OCI-M2 (cell line): ENCODE results near the gene SLC23A3.
"Not testable (repeated sequence)": the region's sequence is repeated elsewhere in the genome, so short reads cannot be mapped to it uniquely, and the experiment has no call there.

Experiments used
- DNase-seq: peaks from one replicate; lab custom pipeline; 2025; ENCODE audit not compliant: unreplicated experiment; lab: John Stamatoyannopoulos, UW

The SLC23A3 gene

DNA sequence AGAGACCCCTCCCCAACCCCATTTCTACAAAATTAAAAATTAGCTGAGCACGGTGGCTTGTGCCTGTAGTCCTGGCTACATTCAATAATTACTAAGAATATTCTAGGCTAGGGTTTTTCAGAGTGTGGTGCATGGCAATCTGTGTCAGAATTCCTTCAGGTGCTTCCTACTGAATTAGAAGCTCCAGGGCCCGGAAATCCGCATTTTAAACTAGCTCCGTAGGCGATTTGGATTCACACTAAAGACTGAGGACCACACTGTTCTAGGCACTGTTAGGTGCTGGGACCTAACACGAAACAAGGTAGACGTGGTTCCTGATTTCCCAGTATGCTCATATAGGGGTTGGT, 36.1 kb upstream of the SLC23A3 start:
- DNase-seq, result no peak

GRCh38 chr2:219205165-219205538, 35.3 kb upstream of the SLC23A3 start:
- no peak for DNase-seq

- no peak for DNase-seq
These were observed 34.8 kb upstream of the SLC23A3 start for GRCh38 chr2:219204425-219205164.

DNA sequence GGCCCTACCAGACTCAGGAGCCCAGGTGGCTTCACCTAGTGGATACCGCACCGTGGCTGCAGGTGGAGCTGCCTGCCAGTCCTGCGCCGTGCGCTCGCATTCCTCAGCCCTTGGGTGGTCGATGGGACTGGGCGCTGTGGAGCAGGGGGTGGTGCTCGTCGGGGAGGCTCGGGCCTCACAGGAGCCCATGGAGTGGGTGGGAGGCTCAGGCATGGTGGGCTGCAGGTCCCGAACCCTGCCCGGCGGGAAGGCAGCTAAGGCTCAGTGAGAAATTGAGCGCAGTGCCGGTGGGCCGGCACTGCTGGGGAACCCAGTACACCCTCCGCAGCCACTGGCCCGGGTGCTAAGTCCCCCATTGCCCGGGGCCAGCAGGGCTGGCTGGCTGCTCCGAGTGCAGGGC, 31.5 kb upstream of the SLC23A3 start:
- not testable (repeated sequence) for DNase-seq

- not testable (repeated sequence) for DNase-seq
These were observed 30.9 kb upstream of the SLC23A3 start for GRCh38 chr2:219200502-219201326.

- DNase-seq, result no peak
These were observed 29.8 kb upstream of the SLC23A3 start for GRCh38 chr2:219199470-219200211.

DNA sequence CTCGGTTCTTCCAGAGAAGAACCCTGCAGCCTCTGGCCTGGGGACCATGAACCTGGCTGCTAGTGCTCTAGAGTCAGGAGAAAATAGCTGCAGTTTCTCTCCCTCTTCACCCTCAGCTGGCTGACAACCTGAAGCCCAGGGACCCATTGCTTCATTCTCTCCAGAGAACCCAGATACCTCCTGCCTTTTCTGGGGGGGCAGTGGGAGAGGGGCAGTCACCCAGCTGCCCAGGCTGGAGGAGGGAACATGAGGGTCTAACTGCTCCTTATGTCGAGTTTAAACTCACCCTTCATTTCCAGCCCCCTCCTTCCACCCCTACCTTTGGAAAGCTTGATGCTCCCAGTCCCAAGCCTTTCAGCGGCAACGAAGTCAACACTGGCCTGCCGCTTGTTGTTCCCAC, 29.1 kb upstream of the SLC23A3 start:
- DNase-seq, result no peak

DNA sequence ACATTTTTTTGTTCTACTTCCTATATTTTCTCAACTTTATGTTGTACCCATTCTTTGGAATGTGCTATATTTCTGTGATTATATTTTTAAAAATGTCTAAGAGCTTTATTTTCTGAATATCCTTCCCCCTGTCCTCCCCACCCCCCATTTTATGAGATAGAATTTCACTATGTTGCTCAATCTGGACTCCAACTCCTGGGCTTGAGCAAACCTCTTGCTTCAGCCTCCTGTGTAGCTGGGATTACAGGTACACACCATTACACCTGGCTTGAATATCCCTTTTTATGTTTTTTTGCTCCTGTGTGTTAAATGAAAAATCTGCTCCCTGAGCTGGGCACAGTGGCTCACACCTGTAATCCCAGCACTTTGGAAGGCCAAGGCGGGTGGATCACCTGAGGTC, 27.6 kb upstream of the SLC23A3 start:
- DNase-seq, result no peak

DNA sequence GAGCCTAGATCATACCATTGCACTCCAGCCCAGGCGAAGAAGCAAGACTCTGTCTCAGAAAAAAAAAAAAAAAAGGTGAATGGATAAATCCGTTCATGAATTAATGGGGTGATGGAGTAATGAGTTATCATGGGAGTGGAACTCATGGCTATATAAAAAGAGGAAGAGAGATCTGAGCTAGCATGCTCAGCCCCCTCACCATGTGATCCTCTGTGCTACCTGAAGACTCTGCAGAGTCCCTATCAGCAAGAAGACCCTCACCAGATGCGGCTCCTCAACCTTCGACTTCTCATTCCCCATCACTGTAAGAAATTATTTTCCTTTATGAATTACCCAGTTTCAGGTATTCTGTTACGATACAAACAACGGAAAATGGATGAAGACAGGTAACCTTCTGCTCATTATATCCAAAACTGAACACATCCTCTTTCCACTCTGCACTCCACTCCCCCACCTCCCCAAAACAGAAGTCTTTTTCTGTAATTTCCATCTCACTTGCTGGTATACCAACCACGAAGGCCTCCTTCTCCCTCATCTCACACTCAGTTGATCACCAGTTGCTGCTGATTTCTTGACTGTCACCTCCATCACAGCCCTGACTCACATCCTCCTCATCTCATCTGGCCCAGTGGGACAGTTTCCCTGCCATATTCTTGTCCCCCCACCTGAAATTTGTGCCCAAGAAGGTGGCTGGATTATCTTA, 17.1 kb upstream of the SLC23A3 start:
- DNase-seq, result no peak

- DNase-seq, result no peak
These were observed 14.3 kb upstream of the SLC23A3 start for GRCh38 chr2:219184121-219184520.

DNA sequence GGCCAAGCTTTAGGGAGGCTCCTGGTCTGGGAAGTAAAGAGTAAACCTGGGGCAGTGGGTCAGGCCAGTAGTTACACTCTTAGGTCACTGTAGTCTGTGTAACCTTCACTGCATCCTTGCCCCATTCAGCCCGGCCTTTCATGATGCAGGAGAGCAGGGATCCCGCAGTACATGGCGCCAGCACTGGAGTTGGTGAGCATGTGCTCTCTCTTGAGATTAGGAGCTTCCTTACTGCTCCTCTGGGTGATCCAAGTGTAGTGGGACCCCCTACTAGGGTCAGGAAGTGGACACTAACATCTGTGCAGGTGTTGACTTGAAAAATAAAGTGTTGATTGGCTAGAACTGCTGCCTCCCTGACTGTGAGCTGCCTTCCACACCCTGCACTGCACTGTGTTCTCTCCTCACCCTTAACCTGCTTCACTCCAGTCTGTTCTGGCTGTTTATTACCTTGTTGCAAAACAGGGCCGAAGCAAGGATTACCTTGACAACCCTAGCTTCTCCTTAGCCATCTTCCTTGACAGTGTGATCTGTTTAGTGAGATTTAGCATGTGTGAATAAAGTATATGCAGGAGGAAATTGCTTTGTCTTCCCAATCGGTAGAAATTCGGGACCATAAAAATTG, 13.4 kb upstream of the SLC23A3 start:
- DNase-seq, result no peak

DNA sequence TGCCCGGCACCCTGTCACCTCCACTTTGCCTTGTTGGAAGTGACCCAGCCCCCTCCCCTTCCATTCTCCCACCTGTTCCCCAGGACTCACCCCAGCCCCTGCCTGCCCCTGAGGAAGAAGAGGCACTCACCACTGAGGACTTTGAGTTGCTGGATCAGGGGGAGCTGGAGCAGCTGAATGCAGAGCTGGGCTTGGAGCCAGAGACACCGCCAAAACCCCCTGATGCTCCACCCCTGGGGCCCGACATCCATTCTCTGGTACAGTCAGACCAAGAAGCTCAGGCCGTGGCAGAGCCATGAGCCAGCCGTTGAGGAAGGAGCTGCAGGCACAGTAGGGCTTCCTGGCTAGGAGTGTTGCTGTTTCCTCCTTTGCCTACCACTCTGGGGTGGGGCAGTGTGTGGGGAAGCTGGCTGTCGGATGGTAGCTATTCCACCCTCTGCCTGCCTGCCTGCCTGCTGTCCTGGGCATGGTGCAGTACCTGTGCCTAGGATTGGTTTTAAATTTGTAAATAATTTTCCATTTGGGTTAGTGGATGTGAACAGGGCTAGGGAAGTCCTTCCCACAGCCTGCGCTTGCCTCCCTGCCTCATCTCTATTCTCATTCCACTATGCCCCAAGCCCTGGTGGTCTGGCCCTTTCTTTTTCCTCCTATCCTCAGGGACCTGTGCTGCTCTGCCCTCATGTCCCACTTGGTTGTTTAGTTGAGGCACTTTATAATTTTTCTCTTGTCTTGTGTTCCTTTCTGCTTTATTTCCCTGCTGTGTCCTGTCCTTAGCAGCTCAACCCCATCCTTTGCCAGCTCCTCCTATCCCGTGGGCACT, 12.7 kb upstream of the SLC23A3 start:
- DNase-seq, result no peak

- DNase-seq, result no peak
These were observed 11.7 kb upstream of the SLC23A3 start for GRCh38 chr2:219181531-219181930.

- no peak for DNase-seq
These were observed 11.1 kb upstream of the SLC23A3 start for GRCh38 chr2:219180961-219181360.

- no peak for DNase-seq
These were observed 10.0 kb upstream of the SLC23A3 start for GRCh38 chr2:219179601-219180465.

DNA sequence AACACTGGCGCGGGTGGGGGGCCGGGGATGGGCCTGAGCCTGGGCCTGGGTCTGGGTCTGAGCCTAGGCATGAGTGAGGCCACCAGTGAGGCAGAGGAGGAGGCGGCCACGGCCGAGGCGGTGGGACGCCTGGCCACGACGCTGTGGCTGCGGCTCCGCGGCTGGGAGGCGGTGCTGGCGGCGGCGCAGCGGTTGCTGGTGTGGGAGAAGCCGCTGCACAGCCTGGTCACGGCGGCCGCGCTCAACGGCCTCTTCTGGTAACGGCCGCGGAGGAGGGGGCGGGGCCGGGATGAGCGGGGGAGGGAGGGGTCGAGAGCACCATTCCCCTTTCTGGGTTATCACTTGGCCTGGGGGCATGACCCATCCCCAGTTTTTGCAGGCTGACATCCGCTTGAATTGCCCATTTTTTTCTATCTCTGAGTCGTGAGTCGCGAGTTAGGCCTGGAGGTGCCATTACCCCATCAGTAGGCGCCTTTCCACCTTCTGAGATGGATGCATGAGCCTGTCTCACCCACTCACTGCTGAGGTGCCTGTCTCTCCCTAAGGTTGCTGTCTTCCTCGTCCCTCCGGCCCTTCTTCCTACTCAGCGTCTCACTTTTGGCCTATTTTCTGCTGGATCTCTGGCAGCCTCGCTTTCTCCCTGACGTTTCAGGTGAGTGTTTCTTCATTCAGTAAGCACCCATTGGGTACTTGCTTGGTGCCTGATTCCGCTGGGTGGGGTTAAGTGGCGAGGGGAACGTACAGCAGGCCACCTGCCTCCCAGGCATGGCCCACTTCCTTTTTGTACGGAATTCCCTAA, 8.7 kb upstream of the SLC23A3 start:
- DNase-seq, result peak; percentile 8

DNA sequence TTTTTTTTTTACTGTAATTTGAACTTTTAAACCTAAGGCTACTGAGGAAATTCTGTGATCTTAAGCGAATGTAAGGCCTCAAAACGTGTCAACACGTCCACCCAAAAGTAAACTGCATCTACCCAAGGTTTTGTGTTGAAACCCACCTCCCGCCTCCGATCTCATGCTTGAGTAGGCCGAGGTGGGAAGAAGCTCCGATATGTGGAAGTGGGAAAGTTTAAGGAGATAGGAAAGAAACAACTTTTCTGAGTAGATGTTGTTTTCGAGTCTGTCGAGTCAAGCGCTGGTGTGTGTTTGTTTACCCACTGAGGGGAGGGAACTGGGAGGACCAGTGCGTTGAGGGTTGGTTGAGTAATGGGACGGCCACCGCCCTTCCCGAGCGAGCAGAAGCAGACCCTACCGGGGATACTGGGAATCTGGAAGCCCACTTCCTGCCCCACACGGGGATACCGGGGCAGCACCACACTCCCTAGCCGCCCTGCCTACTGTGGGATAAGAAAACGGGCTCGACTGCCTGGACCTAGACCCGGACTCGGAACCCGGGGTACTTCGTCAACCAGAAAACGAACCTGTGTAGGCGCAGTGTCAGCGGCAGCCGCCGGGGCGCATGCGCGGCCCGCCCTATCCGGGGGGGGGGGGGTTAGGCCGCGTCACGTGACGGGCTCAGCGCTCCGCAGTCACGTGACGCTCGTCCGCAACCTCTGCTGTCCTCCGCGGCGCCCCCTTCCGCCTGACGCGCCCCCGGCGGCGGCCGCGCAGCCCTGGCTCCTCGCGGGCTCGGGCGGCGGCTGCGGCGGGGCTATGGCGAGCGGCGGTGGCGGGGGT, 7.9 kb upstream of the SLC23A3 start, which contains the start of gene RETREG2:
RETREG2 (plus strand) TSS at position 724 of the 825 bp plus-strand sequence; CDS start at position 802, 78 bp downstream.
- DNase-seq, result peak; percentile 16
